Gastrocnemius medialis (tissue), 4 donors: ENCODE measurements around the gene CD276.

ENCODE experiments used
- POLR2A ChIP-seq, 2 donors: fragments of 450-650 bp; IDR thresholded peaks; one replicate each; pipeline ENCODE4 v1.6.1; 2017; ENCODE audit warnings: antibody characterized with exemption in 2 of 2, mild to moderate bottlenecking in 2 of 2, moderate library complexity in 2 of 2
- TF ChIP-seq, protein P1 (sequence below), 5 experiments: fragments of 450-650 bp in 3 of 5; fragments of 200-600 bp in 2 of 5; sonication (generic) in 2 of 5; IDR thresholded peaks in 4 of 5; conservative IDR thresholded peaks in 1 of 5; 1 replicate in 4 of 5; 2 replicates in 1 of 5; pipeline ENCODE4 v1.5.1; 2016 to 2019; ENCODE audit warnings: antibody characterized with exemption in 5 of 5, mild to moderate bottlenecking in 3 of 5, moderate library complexity in 3 of 5

DNA sequence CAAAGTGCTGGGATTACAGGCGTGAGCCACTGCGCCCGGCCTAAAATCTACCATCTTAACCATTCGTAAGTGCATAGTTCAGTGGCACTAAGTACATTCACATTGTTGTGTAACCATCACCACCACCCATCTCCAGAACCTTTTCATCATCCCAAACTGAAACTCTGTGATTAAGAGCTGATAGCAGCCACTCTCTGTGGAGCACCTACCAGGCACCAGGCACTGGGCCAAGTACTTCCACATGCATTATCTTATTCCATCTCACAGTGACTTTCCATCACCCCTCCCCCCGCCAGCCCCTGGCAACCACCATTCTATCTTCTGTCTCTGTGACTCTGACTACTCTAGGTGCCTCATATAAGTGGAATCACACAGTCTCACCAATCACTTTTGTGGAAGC is 71.3 kb downstream of the CD276 start:
- TF ChIP-seq POLR2A (IDR thresholded peaks at IDR 0.05) = no peak
- TF ChIP-seq, protein P1, sequence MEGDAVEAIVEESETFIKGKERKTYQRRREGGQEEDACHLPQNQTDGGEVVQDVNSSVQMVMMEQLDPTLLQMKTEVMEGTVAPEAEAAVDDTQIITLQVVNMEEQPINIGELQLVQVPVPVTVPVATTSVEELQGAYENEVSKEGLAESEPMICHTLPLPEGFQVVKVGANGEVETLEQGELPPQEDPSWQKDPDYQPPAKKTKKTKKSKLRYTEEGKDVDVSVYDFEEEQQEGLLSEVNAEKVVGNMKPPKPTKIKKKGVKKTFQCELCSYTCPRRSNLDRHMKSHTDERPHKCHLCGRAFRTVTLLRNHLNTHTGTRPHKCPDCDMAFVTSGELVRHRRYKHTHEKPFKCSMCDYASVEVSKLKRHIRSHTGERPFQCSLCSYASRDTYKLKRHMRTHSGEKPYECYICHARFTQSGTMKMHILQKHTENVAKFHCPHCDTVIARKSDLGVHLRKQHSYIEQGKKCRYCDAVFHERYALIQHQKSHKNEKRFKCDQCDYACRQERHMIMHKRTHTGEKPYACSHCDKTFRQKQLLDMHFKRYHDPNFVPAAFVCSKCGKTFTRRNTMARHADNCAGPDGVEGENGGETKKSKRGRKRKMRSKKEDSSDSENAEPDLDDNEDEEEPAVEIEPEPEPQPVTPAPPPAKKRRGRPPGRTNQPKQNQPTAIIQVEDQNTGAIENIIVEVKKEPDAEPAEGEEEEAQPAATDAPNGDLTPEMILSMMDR (IDR thresholded peaks at IDR 0.05 in 4 of 5, conservative IDR thresholded peaks at IDR 0.05 in 1 of 5) = no peak
